Mucosa of stomach (tissue), 1 donor: ENCODE data around the gene VAV3.

ENCODE experiments used
- H3K27me3 ChIP-seq: one replicate; pipeline ENCODE4 v1.7.0; 2013; ENCODE audit warnings: mild to moderate bottlenecking, low read length; ENCODE audit not compliant: control insufficient read depth, insufficient read depth
- H3K36me3 ChIP-seq: one replicate; pipeline ENCODE4 v1.7.0; 2013; ENCODE audit warnings: low read length; ENCODE audit not compliant: control insufficient read depth, insufficient read depth
- H3K4me1 ChIP-seq: one replicate; pipeline ENCODE4 v1.7.0; 2013; ENCODE audit warnings: mild to moderate bottlenecking, low read length; ENCODE audit not compliant: control insufficient read depth, insufficient read depth
- H3K4me3 ChIP-seq: one replicate; pipeline ENCODE4 v1.7.0; 2013; ENCODE audit warnings: low read length
- H3K9ac ChIP-seq: one replicate; pipeline ENCODE4 v1.7.0; 2013; ENCODE audit warnings: mild to moderate bottlenecking, low read length, moderate library complexity
- H3K9me3 ChIP-seq: one replicate; pipeline ENCODE4 v1.7.0; 2013; ENCODE audit warnings: mild to moderate bottlenecking, low read length, moderate library complexity; ENCODE audit not compliant: control insufficient read depth
- donor health status: Pancreatic carcinoma.

VAV3 gene

DNA sequence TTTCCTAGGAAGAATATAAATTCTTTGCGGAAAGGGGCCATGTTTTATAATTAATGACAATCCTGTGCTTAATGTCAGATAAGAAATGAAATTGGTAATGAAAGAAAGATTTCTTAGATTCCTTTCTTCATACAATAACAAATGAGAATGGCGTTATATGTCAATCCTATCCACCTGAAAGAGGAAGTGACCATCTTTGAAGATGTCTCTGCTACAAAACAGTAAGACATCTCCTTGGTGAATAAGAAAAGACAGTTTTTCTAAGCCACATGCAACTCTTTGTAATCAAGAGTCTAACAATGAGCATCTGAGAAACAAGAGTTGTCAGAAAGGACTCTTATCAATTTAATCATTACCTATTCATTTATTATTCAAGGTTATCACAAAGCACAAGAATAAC is 286.0 kb downstream of the VAV3 start:
- Histone ChIP-seq H3K9ac (no peak overlapping the region), H3K9me3 (no peaks in the 10 kb centered on the region), H3K36me3 (no peaks in the 10 kb centered on the region), H3K27me3 (no peaks in the 10 kb centered on the region), H3K4me3 (no peak overlapping the region), H3K4me1 (no peaks in the 10 kb centered on the region)

- Histone ChIP-seq H3K27me3 (no peaks in the 10 kb centered on the region), H3K9me3 (no peaks in the 10 kb centered on the region), H3K4me3 (no peak overlapping the region), H3K9ac (no peak overlapping the region), H3K36me3 (no peaks in the 10 kb centered on the region), H3K4me1 (no peaks in the 10 kb centered on the region)
Measured at GRCh38 chr1:107677697-107678096, 287.3 kb downstream of the VAV3 start.

- H3K27me3 ChIP-seq: no peaks in the 10 kb centered on the region
- H3K9ac ChIP-seq: no peak overlapping the region
- no peaks in the 10 kb centered on the region for H3K9me3 ChIP-seq
- H3K4me1 ChIP-seq: no peaks in the 10 kb centered on the region
- H3K4me3 ChIP-seq: no peak overlapping the region
- H3K36me3 ChIP-seq: no peaks in the 10 kb centered on the region
Measured at GRCh38 chr1:107674486-107674885, 290.5 kb downstream of the VAV3 start.

DNA sequence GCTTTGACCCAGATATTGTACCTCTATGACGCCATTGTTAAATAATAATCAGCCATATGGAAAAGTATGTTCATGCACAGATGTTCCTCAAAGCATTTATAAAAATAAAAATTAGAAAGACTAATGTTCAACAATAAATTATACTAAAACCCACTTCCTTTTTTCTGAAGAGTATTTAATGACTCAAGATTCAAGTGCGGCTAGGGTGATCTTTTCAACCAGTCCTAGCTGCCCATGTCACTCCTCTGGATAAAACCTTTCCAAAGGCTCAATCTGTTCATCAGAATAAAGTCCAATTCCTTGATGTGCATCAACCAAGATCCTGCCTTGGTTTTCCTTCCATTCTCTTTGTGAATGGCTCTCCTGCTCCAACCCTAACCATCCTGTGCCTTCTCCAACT is 292.0 kb downstream of the VAV3 start:
- no peaks in the 10 kb centered on the region for H3K36me3 ChIP-seq
- no peaks in the 10 kb centered on the region for H3K27me3 ChIP-seq
- no peak overlapping the region for H3K4me3 ChIP-seq
- no peaks in the 10 kb centered on the region for H3K9me3 ChIP-seq
- H3K4me1 ChIP-seq: no peaks in the 10 kb centered on the region
- no peak overlapping the region for H3K9ac ChIP-seq

GRCh38 chr1:107670397-107671040 is 294.5 kb downstream of the VAV3 start:
- H3K9me3 ChIP-seq: no peaks in the 10 kb centered on the region
- no peaks in the 10 kb centered on the region for H3K4me1 ChIP-seq
- no peak overlapping the region for H3K9ac ChIP-seq
- no peak overlapping the region for H3K4me3 ChIP-seq
- no peaks in the 10 kb centered on the region for H3K27me3 ChIP-seq
- H3K36me3 ChIP-seq: no peaks in the 10 kb centered on the region

- H3K36me3 ChIP-seq: no peaks in the 10 kb centered on the region
- no peak overlapping the region for H3K9ac ChIP-seq
- no peak overlapping the region for H3K4me3 ChIP-seq
- no peaks in the 10 kb centered on the region for H3K4me1 ChIP-seq
- H3K9me3 ChIP-seq: no peaks in the 10 kb centered on the region
- no peaks in the 10 kb centered on the region for H3K27me3 ChIP-seq
Measured at GRCh38 chr1:107669996-107670395, 295.0 kb downstream of the VAV3 start.

DNA sequence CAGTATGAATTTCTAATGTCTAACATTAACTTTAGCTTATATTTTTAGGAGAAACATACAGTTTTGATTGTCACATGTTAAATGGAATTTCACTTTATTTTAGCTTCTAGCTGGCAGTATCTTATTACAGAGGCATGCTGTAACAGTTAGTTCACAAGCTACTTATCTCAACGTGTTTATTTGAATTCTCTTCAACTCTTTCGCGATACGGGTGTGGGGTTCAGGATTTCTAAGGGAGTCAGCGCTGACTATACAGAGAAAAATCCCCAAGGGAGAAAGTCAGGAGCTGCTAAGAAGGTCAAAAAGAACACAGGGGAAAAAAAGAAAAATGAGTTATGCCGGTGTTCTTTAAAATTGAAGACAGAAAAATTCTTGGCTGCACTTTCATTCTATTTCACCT is 296.2 kb downstream of the VAV3 start:
- Histone ChIP-seq H3K27me3 (no peaks in the 10 kb centered on the region), H3K4me3 (no peak overlapping the region), H3K9me3 (no peaks in the 10 kb centered on the region), H3K36me3 (no peaks in the 10 kb centered on the region), H3K9ac (no peak overlapping the region), H3K4me1 (no peaks in the 10 kb centered on the region)

DNA sequence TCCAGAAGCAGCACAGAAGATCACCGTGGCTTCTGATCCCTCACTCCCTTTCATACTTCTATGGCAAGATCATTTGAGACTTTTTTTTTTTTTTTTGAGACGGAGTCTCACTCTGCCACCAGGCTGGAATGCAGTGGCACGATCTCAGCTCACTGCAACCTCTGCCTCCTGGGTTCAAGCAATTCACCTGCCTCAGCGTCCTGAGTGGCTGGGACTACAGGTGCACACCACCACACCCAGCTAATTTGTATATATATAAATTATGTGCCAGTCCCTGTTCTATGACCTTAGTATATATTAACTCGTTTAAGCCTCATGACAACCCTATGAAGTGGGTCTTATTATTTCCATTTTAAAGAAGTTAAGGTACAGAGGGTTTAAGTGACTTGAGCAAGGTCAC is 298.5 kb downstream of the VAV3 start:
- no peak overlapping the region for H3K4me3 ChIP-seq
- H3K4me1 ChIP-seq: no peaks in the 10 kb centered on the region

GRCh38 chr1:107664982-107665925 is 299.7 kb downstream of the VAV3 start:
- H3K4me1 ChIP-seq: no peaks in the 10 kb centered on the region
- H3K9ac ChIP-seq: no peak overlapping the region

More for the DNA sequence above, 298.5 kb downstream of the VAV3 start:
- no peaks in the 10 kb centered on the region for H3K9me3 ChIP-seq
- no peak overlapping the region for H3K9ac ChIP-seq
- H3K36me3 ChIP-seq: no peaks in the 10 kb centered on the region
- no peaks in the 10 kb centered on the region for H3K27me3 ChIP-seq

GRCh38 chr1:107662971-107663370 is 302.0 kb downstream of the VAV3 start:
- no peak overlapping the region for H3K4me3 ChIP-seq
- no peak overlapping the region for H3K9ac ChIP-seq
- no peaks in the 10 kb centered on the region for H3K9me3 ChIP-seq
- no peaks in the 10 kb centered on the region for H3K4me1 ChIP-seq
- no peaks in the 10 kb centered on the region for H3K36me3 ChIP-seq
- H3K27me3 ChIP-seq: no peaks in the 10 kb centered on the region

More at GRCh38 chr1:107664982-107665925, 299.7 kb downstream of the VAV3 start:
- H3K9me3 ChIP-seq: no peaks in the 10 kb centered on the region
- no peak overlapping the region for H3K4me3 ChIP-seq
- H3K36me3 ChIP-seq: no peaks in the 10 kb centered on the region
- H3K27me3 ChIP-seq: no peaks in the 10 kb centered on the region

DNA sequence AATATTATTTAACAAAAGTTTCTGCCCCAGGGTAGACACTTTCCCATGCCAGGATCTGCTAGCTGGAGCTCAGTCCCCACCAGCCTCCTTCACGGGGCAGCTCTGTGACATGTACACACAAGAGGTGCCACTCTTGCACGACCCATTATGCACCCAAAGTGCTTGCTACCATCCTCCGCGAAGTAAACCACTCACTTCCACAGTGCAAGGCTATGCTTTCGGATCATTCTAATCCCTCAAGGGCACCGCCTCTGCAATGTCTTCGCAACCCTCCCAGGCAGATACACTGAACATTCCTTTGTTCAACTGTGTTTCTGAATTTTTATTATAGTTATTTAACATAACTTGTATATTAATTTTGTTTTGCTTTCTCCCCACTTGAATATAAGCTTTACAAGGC is 303.8 kb downstream of the VAV3 start:
- Histone ChIP-seq H3K4me1 (no peaks in the 10 kb centered on the region), H3K9ac (no peak overlapping the region), H3K27me3 (no peaks in the 10 kb centered on the region), H3K4me3 (no peak overlapping the region), H3K9me3 (no peaks in the 10 kb centered on the region), H3K36me3 (no peaks in the 10 kb centered on the region)

DNA sequence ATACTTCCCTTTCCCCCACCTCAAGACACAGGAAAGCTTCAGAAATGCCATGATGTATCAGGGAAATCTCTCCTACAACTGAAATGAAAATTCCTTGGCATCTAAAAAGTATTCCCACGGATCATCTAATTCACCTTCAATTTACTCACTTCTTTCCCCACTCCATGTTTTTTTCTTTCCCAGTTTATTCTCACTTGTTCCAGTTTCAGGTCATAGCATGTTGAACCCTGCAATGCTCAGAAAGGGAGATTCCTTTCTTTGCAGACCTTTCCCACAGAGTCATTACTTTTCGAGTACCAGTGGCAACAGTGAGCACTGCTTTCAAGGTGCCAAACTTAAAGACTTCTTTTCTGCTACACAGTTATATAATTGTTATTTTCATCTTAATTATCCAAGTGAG is 305.0 kb downstream of the VAV3 start:
- Histone ChIP-seq H3K4me3 (no peak overlapping the region), H3K9ac (no peak overlapping the region), H3K9me3 (no peaks in the 10 kb centered on the region), H3K4me1 (no peaks in the 10 kb centered on the region), H3K36me3 (no peaks in the 10 kb centered on the region), H3K27me3 (no peaks in the 10 kb centered on the region)
